DOHH2 (cell line): Measurements from ENCODE around the gene OR2AP1.

ENCODE experiments used
- H3F3A ChIP-seq: fragments of 200-600 bp; sonication (generic), shearing (Covaris generic); 2 replicates; pipeline ENCODE4 v1.6.0; 2016; ENCODE audit warnings: antibody characterized with exemption, mild to moderate bottlenecking; ENCODE audit not compliant: control insufficient read depth, insufficient read depth
- H3K27ac ChIP-seq: fragments of 200-600 bp; sonication (generic); 2 replicates; pipeline ENCODE4 v1.5.1; 2014; ENCODE audit warnings: low read depth, mild to moderate bottlenecking, low read length, moderate library complexity
- H3K27me3 ChIP-seq: fragments of 200-600 bp; sonication (generic); 2 replicates; pipeline ENCODE4 v1.6.1; 2014; ENCODE audit warnings: mild to moderate bottlenecking, low read length, mixed read lengths; ENCODE audit not compliant: control insufficient read depth
- H3K36me3 ChIP-seq: fragments of 200-600 bp; sonication (generic); 2 replicates; pipeline ENCODE4 v1.6.1; 2014; ENCODE audit warnings: mild to moderate bottlenecking, low read length, moderate library complexity, mixed read lengths; ENCODE audit not compliant: control insufficient read depth
- H3K4me1 ChIP-seq: fragments of 200-600 bp; sonication (generic); 2 replicates; pipeline ENCODE4 v1.6.1; 2014; ENCODE audit warnings: mild to moderate bottlenecking, low read length, mixed read lengths; ENCODE audit not compliant: control insufficient read depth
- H3K4me2 ChIP-seq: fragments of 200-600 bp; sonication (generic); 2 replicates; pipeline ENCODE4 v1.6.0; 2014; ENCODE audit warnings: mild to moderate bottlenecking, low read length, moderate library complexity
- H3K4me3 ChIP-seq: fragments of 200-600 bp; sonication (generic); 2 replicates; pipeline ENCODE4 v1.5.1; 2014; ENCODE audit warnings: mild to moderate bottlenecking, low read length, mixed read lengths
- H3K79me2 ChIP-seq: fragments of 200-600 bp; sonication (generic); 2 replicates; pipeline ENCODE4 v1.6.1; 2014; ENCODE audit warnings: mild to moderate bottlenecking, low read length, mixed read lengths; ENCODE audit not compliant: control insufficient read depth
- H3K9me2 ChIP-seq: fragments of 200-600 bp; sonication (generic); replicated peaks from 2 replicates; pipeline ENCODE4 v1.6.1; 2014; ENCODE audit warnings: mild to moderate bottlenecking, low read length, mixed read lengths; ENCODE audit not compliant: control insufficient read depth
- H3K9me3 ChIP-seq: fragments of 200-600 bp; sonication (generic); 2 replicates; pipeline ENCODE4 v1.6.1; 2014; ENCODE audit warnings: antibody characterized with exemption, low read length, mixed read lengths; ENCODE audit not compliant: control insufficient read depth, insufficient read depth
- H4K20me1 ChIP-seq: fragments of 200-600 bp; sonication (generic); 2 replicates; pipeline ENCODE4 v1.6.0; 2014; ENCODE audit warnings: low read depth, mild to moderate bottlenecking, antibody characterized with exemption, low read length, moderate library complexity; ENCODE audit not compliant: control insufficient read depth, insufficient read depth
- EZH2phosphoT487 ChIP-seq: fragments of 200-600 bp; sonication (generic); IDR thresholded peaks from 2 replicates; pipeline ENCODE4 v1.6.1; 2017; ENCODE audit warnings: borderline replicate concordance, mild to moderate bottlenecking, antibody characterized with exemption, low read length, moderate library complexity, mixed read lengths
- TF ChIP-seq, protein P1 (sequence below): fragments of 200-600 bp; sonication (generic); IDR thresholded peaks from one replicate; pipeline ENCODE4 v1.5.1; 2014; ENCODE audit warnings: antibody characterized with exemption, mild to moderate bottlenecking, low read depth, low read length; ENCODE audit not compliant: poor library complexity, severe bottlenecking

The OR2AP1 gene

DNA sequence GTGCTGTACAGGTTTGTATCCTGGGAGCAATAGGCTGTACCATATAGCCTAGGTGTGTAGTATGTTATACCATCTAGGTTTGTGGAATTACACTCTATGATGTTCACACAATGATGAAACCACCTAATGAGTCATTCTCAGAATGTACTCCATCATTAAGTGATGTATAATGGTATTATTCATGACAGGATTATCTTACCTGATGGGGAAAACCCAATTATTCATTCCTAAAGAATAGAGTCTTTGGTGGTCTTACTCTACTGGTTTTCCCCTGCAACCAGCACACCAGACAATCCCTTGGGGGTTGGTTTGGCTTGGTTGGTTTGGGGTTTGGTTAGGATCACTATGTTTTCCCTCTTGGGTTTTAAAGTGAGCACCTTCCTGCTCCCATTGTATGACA is 51.8 kb downstream of the OR2AP1 start:
- Histone ChIP-seq H3K9me2 (no peaks in the 10 kb centered on the region), H4K20me1 (no peaks in the 10 kb centered on the region), H3F3A (no peaks in the 10 kb centered on the region), H3K79me2 (no peaks in the 10 kb centered on the region), H3K9me3 (no peaks in the 10 kb centered on the region), H3K4me3 (no peak overlapping the region), H3K27me3 (peaks cover 22% of the 10 kb centered on the region), H3K27ac (no peak overlapping the region), H3K4me2 (no peak overlapping the region), H3K4me1 (no peaks in the 10 kb centered on the region), H3K36me3 (no peaks in the 10 kb centered on the region)
- TF ChIP-seq, protein P1, sequence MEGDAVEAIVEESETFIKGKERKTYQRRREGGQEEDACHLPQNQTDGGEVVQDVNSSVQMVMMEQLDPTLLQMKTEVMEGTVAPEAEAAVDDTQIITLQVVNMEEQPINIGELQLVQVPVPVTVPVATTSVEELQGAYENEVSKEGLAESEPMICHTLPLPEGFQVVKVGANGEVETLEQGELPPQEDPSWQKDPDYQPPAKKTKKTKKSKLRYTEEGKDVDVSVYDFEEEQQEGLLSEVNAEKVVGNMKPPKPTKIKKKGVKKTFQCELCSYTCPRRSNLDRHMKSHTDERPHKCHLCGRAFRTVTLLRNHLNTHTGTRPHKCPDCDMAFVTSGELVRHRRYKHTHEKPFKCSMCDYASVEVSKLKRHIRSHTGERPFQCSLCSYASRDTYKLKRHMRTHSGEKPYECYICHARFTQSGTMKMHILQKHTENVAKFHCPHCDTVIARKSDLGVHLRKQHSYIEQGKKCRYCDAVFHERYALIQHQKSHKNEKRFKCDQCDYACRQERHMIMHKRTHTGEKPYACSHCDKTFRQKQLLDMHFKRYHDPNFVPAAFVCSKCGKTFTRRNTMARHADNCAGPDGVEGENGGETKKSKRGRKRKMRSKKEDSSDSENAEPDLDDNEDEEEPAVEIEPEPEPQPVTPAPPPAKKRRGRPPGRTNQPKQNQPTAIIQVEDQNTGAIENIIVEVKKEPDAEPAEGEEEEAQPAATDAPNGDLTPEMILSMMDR: no peak
- no peak for TF ChIP-seq EZH2phosphoT487
